8988T (cell line): ENCODE measurements around the gene RERE.
"Not testable (repeated sequence)": the region's sequence is repeated elsewhere in the genome, so short reads cannot be mapped to it uniquely, and the experiment has no call there.

ENCODE experiments used
- DNase-seq: peaks from one replicate; pipeline ENCODE4 v3.0.0; 2011

RERE gene

GRCh38 chr1:8631163-8631562 lies 186.3 kb downstream of the RERE start:
- DNase-seq, result no peak

- DNase-seq, result no peak
Measured at GRCh38 chr1:8629241-8630091, 188.0 kb downstream of the RERE start.

- DNase-seq, result no peak
Measured at GRCh38 chr1:8628606-8629005, 188.8 kb downstream of the RERE start.

- no peak for DNase-seq
Measured at GRCh38 chr1:8627728-8628127, 189.7 kb downstream of the RERE start.

- no peak for DNase-seq
Measured at GRCh38 chr1:8625981-8626898, 191.2 kb downstream of the RERE start.

- DNase-seq, result no peak
Measured at GRCh38 chr1:8625491-8625890, 191.9 kb downstream of the RERE start.

- DNase-seq, result not testable (repeated sequence)
Measured at GRCh38 chr1:8623651-8624192, 193.7 kb downstream of the RERE start.

- DNase-seq, result not testable (repeated sequence)
Measured at GRCh38 chr1:8621785-8622348, 195.6 kb downstream of the RERE start.

GRCh38 chr1:8621034-8621582 lies 196.3 kb downstream of the RERE start:
- not testable (repeated sequence) for DNase-seq

- not testable (repeated sequence) for DNase-seq
Measured at GRCh38 chr1:8619917-8620502, 197.4 kb downstream of the RERE start.

GRCh38 chr1:8619419-8619818 lies 198.0 kb downstream of the RERE start:
- DNase-seq, result not testable (repeated sequence)

GRCh38 chr1:8616791-8617190 lies 200.6 kb downstream of the RERE start:
- not testable (repeated sequence) for DNase-seq

- DNase-seq, result not testable (repeated sequence)
Measured at GRCh38 chr1:8611634-8612515, 205.6 kb downstream of the RERE start.

- no peak for DNase-seq
Measured at GRCh38 chr1:8607906-8608305, 209.5 kb downstream of the RERE start.

- DNase-seq, result no peak
Measured at GRCh38 chr1:8604041-8604945, 213.1 kb downstream of the RERE start.

GRCh38 chr1:8603220-8603616 lies 214.2 kb downstream of the RERE start:
- no peak for DNase-seq

- no peak for DNase-seq
Measured at GRCh38 chr1:8602471-8603219, 214.8 kb downstream of the RERE start.

- DNase-seq, result no peak
Measured at GRCh38 chr1:8600336-8600735, 217.1 kb downstream of the RERE start.

- no peak for DNase-seq
Measured at GRCh38 chr1:8599646-8600212, 217.7 kb downstream of the RERE start.
